Measurements from ENCODE around the gene MAGOH.
"Not testable (repeated sequence)": the region's sequence is repeated elsewhere in the genome, so short reads cannot be mapped to it uniquely, and the experiment has no call there.

Gene MAGOH

DNA sequence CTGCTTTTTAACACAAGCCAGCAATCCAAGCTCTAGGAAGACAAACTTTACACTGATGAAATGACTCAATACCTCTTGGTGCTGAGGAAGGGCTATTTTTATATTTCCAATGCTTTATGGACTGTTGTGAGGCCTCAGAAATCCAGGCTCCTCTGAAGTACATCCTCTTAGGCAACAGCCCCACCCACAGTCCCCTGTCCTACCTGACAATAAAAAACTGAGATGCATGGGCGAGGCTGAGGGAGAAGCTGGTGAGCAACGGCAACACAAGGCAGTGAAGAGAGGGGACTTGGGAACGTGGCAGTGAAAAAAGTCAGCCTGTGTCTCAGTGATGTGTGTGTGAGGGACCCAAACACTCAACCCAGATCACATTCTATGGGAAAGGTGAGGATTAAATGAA is 51.8 kb downstream of the MAGOH start:
- DNase-seq (ENCODE audit: low read depth): no peak

GRCh38 chr1:53185955-53186297 is 52.4 kb downstream of the MAGOH start:
- DNase-seq (ENCODE audit: low read depth): not testable (repeated sequence)

GRCh38 chr1:53183095-53183990 is 55.0 kb downstream of the MAGOH start:
- no peak for DNase-seq (ENCODE audit: low read depth)

DNA sequence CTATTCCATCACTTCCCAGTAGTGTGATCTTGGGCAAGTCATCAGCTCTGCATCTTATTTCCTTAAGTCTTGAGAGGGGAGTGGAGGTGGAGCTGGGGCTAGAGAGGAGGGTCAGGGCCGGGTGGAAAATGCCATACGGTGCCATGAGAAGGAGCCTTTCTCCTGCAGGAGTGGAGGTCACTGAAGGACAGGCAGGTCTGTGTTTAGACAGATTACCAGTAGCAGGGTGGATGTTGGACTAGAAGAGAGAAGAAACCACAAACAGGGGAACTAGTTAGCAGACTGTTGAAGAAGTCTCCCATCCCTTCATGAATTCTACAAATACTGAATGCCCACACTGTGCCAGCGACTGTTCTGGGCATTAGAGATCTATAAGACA is 55.6 kb downstream of the MAGOH start:
- DNase-seq (ENCODE audit: low read depth): no peak

GRCh38 chr1:53182111-53182593 is 56.2 kb downstream of the MAGOH start:
- peak; percentile 64 for DNase-seq (ENCODE audit: low read depth)

- DNase-seq (ENCODE audit: low read depth): no peak
Measured at GRCh38 chr1:53180951-53181350, 57.4 kb downstream of the MAGOH start.

DNA sequence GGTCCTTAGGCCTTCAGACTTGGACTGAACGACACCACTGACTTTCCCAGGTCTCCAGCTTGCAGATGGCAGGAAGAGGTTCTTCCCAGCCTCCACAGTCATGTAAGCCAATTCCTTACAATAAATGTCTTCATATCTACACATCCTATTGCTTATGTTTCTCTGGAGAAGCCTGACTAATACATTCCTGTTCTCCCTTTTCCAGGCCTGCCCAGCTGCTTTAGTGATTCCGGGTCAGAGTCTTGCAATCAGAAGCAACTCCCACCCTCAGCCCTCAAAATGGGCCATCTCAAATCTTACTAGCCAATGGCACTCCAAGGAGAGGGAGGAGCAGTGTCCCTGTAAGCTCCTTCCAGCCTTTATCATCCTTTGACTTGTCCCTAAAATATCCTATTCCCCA is 58.1 kb downstream of the MAGOH start:
- DNase-seq (ENCODE audit: low read depth): no peak

All from stimulated activated CD4-positive, alpha-beta T cell treated with anti-CD3 and anti-CD28 coated beads, Interleukin-2, amount 100 ng/mL, for 4 hours (primary cell).